ENCODE data around the gene SLC26A1. TPM values are rescaled to one million over a fixed set of nuclear protein-coding genes. Genes with fewer than 3 reads are reported as not detected.

The SLC26A1 gene
- total RNA-seq, 2 donors from 2014 or later, result 1.6 TPM

DNA sequence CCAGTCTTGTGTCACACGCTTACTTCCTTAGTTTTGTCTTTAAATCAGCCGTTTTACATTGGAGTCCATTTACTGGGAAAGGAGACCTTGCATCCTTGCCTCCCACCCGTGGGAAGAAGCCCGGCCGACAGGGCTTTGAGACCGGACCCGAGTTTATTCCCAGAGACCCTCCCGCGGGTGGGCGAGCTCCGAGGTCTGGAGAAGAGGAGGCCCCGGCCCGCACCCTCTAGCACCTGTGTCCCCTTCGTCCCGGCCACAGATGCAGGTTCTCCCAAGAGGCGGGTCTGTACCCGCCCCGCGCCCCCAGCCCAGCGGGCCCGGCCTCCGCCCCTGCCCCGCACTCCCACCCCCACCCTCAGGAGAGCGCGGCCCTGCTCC is 3.8 kb upstream of the SLC26A1 start:
- no peak overlapping the region for H3K4me3 ChIP-seq
- TF ChIP-seq, protein P1, sequence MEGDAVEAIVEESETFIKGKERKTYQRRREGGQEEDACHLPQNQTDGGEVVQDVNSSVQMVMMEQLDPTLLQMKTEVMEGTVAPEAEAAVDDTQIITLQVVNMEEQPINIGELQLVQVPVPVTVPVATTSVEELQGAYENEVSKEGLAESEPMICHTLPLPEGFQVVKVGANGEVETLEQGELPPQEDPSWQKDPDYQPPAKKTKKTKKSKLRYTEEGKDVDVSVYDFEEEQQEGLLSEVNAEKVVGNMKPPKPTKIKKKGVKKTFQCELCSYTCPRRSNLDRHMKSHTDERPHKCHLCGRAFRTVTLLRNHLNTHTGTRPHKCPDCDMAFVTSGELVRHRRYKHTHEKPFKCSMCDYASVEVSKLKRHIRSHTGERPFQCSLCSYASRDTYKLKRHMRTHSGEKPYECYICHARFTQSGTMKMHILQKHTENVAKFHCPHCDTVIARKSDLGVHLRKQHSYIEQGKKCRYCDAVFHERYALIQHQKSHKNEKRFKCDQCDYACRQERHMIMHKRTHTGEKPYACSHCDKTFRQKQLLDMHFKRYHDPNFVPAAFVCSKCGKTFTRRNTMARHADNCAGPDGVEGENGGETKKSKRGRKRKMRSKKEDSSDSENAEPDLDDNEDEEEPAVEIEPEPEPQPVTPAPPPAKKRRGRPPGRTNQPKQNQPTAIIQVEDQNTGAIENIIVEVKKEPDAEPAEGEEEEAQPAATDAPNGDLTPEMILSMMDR (IDR thresholded peaks at IDR 0.05), result no peak
- TF ChIP-seq POLR2A (IDR thresholded peaks at IDR 0.05), result no peak
- no peaks in the 10 kb centered on the region for H3K9me3 ChIP-seq
- 22 to 36% methylated on average over 2 to 14 of the region's 25 CpGs for WGBS, 2 donors
- H3K36me3 ChIP-seq (replicated peaks in 1 of 2; ENCODE audit: insufficient read depth in 1 of 2, low read depth in 2 of 2), result no peaks in the 10 kb centered on the region
- peaks cover 0 to 27% of the 10 kb centered on the region in 2 donors for H3K27me3 ChIP-seq
- intact Hi-C loops (cut with DNase I), result no loop called here
- no peak for ATAC-seq
- no peak overlapping the region for H3K27ac ChIP-seq
- peaks cover 41% of the 10 kb centered on the region for H3K4me1 ChIP-seq
- DNase-seq, result peak in 1 of 4 donors; percentile 14

DNA sequence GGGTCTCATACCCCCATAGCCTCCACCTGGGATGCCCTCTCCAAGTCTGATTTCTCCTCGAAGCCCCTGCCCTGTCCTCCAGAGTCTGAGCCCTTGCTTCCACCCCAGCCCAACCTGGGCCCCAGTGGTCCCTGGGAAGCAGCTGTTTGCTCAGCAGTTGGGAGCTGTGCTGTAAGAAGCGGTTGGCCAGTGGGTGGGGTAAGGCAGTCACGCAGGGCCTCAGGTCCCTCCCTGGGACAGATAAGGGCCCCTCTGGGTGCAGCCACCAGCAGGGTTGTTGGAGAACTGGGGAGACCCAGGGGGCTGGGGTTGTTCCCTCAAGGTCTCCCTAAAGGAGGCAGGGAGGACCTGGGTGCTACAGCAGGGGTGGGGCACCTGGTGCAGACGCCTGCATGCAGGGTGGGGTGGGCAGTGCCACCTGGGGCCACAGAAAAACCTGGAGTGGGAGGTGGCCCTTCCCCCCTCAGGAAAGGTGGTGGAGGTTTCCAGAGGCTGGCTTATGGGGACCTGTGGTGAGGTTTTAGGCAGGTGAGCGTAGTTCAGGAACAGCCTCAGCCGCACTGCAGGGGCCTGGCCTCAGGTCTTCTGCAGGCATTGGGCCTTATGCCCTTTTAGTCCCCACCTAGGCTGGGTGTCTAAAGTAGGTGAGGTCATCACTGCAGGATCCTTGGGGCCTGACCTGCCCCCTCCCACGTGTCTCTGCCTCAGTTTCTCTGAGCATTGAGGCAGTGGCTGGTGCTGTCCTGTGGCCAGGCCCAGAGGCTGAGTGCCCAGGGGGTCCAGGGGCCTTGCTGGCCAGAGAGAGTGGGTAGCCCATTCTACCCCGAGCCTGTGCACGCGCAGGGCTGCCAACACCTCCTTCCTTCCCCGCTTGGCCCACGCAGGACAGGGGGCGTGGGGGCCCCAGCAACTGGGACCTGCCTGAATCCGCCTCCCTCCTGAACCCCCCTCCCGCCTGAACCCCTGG is 3.1 kb upstream of the SLC26A1 start:
- ATAC-seq (no peak), DNase-seq (no peak)
- 81 to 82% methylated on average over 11 to 15 of the region's 15 CpGs for WGBS, 2 donors

DNA sequence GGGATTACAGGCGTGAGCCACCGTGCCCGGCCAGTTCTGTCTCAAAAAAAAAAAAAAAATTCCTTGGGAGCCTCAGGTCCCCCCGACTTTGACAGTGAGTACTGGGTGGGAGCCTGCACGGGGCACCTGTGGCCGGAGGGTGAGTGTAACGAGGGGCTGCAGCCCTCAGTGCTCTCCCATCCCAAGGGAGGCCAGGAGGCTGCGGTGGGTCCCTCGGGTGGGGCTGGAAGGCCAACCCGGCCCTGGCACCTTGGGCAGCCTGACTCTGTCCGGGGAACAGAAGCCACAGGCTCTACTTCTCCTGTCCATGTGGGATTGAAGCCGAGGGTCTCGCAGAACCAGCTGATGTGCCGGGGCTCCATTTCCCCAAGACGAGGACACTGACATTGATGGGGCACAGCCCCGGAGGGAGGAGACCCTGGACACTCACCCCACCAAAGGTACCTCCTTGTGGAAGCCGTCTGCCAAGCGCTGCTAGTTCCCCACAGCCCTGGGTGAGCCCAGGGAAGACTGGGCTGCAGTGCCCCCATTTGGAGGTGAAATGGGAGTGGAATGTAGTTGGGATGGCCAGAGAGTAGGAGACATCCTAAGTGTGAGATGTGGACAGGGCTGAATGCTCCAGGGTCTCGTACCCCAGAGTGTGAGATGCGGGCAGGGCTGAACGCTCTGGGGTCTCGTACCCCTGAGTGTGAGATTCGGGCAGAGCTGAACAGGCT is 2.3 kb upstream of the SLC26A1 start:
- TF ChIP-seq, protein P1 (IDR thresholded peaks at IDR 0.05), result no peak
- TF ChIP-seq POLR2A (IDR thresholded peaks at IDR 0.05), result no peak
- H3K4me1 ChIP-seq, result peaks cover 43% of the 10 kb centered on the region
- WGBS, 2 donors, result 89 to 93% methylated on average over 16 to 23 of the region's 23 CpGs
- no peaks in the 10 kb centered on the region for H3K9me3 ChIP-seq
- H3K4me3 ChIP-seq, result no peak overlapping the region
- H3K36me3 ChIP-seq (replicated peaks in 1 of 2; ENCODE audit: insufficient read depth in 1 of 2, low read depth in 2 of 2), result no peaks in the 10 kb centered on the region
- H3K27me3 ChIP-seq, result peaks cover 0 to 12% of the 10 kb centered on the region in 2 donors
- H3K27ac ChIP-seq, result no peak overlapping the region
- no peak for ATAC-seq
- intact Hi-C loops (cut with DNase I), result no loop called here
- DNase-seq, result peak in 1 of 4 donors; percentile 11

More for the DNA sequence above, 3.1 kb upstream of the SLC26A1 start:
- H3K4me1 ChIP-seq, result peaks cover 43% of the 10 kb centered on the region
- no peaks in the 10 kb centered on the region for H3K36me3 ChIP-seq (replicated peaks in 1 of 2; ENCODE audit: insufficient read depth in 1 of 2, low read depth in 2 of 2)
- H3K27ac ChIP-seq, result no peak overlapping the region
- H3K4me3 ChIP-seq, result no peak overlapping the region
- H3K9me3 ChIP-seq, result no peaks in the 10 kb centered on the region
- intact Hi-C loops (cut with DNase I), result no loop called here
- H3K27me3 ChIP-seq, result peaks cover 0 to 20% of the 10 kb centered on the region in 2 donors
- no peak for TF ChIP-seq POLR2A (IDR thresholded peaks at IDR 0.05)
- TF ChIP-seq, protein P1 (IDR thresholded peaks at IDR 0.05), result no peak

DNA sequence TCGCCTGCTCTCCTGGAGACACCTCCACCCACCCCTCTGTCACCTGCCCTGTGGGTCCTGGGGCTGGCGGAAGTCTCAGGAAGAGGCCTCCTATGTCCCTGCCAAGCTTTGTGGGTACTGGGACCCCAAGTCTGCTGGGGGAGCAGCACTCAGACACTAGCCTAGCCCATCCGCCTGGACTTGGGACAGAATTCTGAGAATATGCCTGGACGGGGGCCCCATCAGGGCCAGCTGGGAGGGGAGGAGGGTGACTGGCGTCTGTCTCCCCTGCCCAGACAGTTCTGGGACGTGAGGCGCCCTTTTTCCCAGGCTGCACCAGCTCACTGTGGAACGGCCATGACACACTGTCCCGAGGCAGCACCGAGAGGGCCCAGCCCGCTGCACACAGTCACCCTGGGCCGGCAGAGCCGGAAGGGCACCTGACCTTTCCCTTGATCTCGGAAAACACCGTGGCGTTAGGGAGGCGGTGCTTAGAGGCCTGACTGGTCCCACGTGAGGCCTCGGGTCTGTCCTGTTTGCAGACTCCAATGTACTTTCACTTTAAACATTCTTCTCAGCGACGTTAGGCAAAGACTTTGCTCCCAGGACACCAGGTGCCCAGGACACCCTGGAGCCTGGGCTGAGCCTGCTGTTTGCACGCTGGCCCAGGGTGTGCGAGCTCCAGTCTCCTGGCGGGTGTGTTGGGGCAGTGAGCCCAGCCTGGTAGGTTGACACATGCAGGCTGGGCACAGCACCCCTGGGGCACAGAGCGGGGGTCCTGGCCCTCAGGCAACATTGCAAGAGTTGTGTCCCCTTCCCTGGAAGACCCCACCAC is 700 bp downstream of the SLC26A1 start:
- Histone ChIP-seq H3K4me3 (no peak overlapping the region), H3K36me3 (replicated peaks in 1 of 2; ENCODE audit: insufficient read depth in 1 of 2, low read depth in 2 of 2) (no peaks in the 10 kb centered on the region), H3K4me1 (peaks cover 42% of the 10 kb centered on the region), H3K27ac (peak overlapping the region; percentile 91 to 95 (median 94)), H3K27me3 (peaks cover 0 to 2% of the 10 kb centered on the region in 2 donors), H3K9me3 (no peaks in the 10 kb centered on the region)
- DNase-seq (peak; percentile 85 to 94 (median 92)), ATAC-seq (peak; percentile 84)
- WGBS, 2 donors, result 32 to 60% methylated on average over 1 to 25 of the region's 25 CpGs
- intact Hi-C loops (cut with DNase I), result no loop called here
- TF ChIP-seq, protein P1 (IDR thresholded peaks at IDR 0.05), result peak in 2 of 7 experiments; percentile 6 to 12
- peak; percentile 69 to 78 (median 77) for TF ChIP-seq POLR2A (IDR thresholded peaks at IDR 0.05)

Data from body of pancreas (tissue), 4 donors.